Neural progenitor cell (in vitro differentiated cells): ENCODE results near the gene ARHGAP15.

ENCODE experiments used
- CTCF ChIP-seq: fragments of 200-600 bp; sonication (generic); IDR thresholded peaks from 2 replicates; pipeline ENCODE4 v1.5.1; 2017; ENCODE audit warnings: antibody characterized with exemption, mild to moderate bottlenecking
- EZH2 ChIP-seq: fragments of 200-600 bp; sonication (generic); IDR thresholded peaks from 2 replicates; pipeline ENCODE4 v1.6.1; 2017; ENCODE audit warnings: antibody characterized with exemption, mild to moderate bottlenecking, moderate library complexity
- EZH2phosphoT487 ChIP-seq: fragments of 200-600 bp; sonication (generic); IDR thresholded peaks from 2 replicates; pipeline ENCODE4 v1.6.1; 2017; ENCODE audit warnings: antibody characterized with exemption

- TF ChIP-seq CTCF (no peak), EZH2 (no peak), EZH2phosphoT487 (no peak)
Measured at GRCh38 chr2:143572421-143572820, 443.2 kb downstream of the ARHGAP15 start.
